Activated T-cell treated with anti-CD3 and anti-CD28 coated beads for 24 hours (primary cell): ENCODE results near the gene PGAM1.
"Not testable (repeated sequence)": the region's sequence is repeated elsewhere in the genome, so short reads cannot be mapped to it uniquely, and the experiment has no call there.

Experiments
- DNase-seq: peaks from one replicate; pipeline ENCODE4 v3.0.0-alpha.2; 2020; ENCODE audit warnings: low read depth

Gene PGAM1

DNA sequence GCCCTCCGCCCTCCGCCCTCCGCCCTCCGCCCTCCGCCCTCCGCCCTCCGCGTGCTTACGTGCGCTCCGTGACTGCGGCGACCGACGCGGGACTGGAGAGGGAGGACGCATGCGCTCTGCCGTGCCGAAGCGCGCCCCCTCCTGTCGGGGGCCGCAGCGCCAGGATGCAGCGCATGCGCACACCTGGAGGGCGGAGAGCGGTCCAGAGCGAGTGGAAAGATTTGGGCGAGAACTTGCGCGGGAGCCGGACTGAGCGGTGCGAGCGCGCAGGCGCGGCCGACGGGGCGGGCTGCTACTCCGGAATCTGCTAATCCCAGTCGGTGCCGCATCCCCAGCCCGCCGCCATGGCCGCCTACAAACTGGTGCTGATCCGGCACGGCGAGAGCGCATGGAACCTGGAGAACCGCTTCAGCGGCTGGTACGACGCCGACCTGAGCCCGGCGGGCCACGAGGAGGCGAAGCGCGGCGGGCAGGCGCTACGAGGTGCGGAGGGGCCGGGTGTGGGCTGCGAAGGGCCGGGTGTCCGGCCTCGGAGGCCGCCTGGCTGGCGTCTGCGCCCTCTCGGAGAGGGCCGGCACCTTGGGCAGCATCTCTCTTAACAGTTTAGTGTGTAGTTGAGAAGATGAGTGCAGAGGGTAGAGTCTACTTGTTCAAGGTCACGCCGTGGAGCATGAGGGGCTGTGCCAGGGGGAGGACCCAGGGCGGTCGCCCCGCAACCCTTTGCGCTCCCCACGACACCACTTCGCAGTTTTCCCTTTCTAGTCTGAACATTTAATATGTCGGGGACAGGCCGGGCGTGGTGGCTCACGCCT is at the start of gene PGAM1:
Gene PGAM1 (plus strand): TSS at position 228 of the 812 bp plus-strand sequence. CDS start 117 bp downstream, at position 345.
- DNase-seq = peak; percentile 95

DNA sequence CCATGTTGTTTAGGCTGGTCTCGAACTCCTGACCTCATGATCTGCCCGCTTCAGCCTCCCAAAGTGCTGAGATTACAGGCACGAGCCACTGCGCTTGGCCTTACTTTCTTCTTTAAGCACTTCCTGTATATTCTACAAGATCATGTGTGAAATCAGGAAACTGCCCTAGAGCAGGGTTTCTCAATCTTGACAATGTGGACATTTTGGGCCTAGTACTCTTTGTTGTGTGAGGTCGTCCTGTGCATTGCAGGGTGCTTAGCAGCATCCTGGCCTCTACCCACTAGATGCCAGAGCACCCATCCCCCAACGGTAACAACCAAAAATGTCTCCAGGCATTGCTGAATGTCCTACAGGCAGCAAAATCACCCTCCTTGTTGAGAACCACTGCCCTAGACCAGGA is 49.6 kb upstream of the PGAM1 start:
- DNase-seq = no peak

DNA sequence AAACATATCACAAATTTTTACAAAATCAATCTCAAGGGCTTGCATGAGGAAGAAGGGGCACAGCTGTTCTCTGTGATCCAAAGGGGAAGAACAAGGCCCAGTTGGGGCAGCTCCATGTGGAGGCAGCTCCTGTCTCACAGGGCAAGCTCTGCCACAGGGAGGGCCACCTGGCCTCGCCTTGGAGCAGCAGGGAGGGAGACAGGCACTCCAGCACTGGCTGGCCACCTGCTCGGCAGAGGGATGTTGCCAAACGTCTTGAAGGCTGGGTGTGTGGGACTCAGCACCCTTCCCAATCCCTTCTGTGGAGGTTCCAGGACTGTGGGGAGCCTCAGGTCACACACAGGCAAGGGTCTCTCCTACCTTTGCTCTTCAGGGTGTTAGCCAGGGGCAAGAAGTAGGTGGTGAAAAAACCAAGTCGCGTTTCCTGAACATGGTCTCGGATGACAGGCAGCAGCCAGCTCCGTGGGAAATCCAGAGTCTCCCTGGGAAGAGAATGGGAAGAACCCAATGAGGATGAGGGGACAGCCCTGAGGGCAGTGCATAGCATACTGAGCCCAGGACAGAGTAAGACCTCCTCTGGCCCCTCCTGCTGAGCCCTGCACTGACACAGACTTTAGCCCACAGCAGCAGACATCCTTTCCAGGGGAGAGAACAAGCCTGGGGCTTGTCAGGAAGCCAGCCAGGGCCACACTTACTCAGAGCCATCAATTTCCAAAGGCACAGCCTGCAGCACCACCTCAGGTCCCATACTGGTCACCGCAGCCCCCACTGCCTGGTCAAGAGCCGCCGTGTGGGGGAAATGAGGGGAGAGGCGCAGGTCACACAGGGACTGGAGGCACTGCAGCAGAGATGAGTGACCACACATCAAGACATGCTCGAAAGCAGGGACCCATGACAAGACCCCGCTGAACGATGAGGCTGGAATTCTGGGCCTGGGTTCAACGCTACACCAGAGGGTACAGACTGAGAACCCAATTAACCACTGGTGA is 46.8 kb upstream of the PGAM1 start:
- DNase-seq = no peak

DNA sequence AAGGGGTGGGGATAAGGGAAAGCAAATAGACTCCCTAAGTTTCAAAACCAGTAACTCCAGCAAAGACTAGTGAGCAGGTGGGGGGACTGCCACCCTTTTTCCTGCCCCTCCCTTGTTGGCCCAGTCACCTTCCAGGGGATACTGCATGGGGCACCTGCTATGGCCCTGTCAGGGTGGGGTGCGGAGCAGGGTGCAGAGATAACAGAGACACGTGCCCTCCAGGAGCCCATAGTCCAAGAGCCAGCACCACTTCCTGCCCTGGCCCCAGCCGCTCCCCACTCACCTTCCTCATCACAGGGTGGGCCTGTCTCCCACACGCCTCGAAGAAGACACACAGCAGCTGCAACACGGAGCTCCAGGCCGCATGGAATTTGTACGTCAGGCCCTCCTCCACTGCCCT is 45.5 kb upstream of the PGAM1 start:
- no peak for DNase-seq

DNA sequence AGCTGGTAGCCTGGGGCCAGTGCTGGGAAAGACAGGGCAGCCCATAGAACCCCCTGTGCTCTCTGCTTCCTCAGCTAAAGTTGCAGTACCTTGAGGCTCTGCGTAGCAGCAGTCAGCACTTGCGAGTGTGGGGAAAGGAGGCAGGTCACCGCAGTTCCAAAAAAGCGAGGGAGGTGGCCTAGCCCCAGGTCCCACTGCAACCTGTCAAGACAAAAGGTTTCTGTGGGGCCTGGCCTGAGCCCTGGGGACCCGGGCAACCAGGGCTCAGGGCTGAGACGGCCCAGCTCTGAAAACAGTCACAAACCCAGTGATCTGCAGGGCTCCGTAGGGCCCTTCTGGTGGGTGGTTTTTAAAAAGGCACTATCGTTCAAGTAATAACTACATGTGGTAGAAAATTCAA is 44.4 kb upstream of the PGAM1 start:
- DNase-seq = no peak

DNA sequence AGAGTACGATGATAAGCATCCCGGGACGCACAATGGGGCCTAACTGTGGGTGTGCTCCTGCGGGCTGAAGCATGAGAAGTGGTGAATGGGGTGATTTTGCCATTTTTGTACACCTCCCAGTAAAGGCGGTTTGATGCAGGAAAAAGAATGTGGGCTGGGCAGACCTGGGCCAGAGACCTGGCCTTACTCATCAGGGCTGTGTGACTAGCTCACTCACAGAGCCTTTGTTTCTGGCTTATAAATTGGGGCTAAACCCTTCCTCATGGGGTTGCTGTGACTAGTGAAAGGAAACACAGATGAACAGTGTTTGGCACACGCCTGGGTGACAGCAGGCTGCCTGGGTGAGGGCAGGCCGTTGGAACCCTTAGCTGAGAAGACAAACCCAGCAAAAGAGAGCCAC is 42.8 kb upstream of the PGAM1 start:
- DNase-seq = no peak

DNA sequence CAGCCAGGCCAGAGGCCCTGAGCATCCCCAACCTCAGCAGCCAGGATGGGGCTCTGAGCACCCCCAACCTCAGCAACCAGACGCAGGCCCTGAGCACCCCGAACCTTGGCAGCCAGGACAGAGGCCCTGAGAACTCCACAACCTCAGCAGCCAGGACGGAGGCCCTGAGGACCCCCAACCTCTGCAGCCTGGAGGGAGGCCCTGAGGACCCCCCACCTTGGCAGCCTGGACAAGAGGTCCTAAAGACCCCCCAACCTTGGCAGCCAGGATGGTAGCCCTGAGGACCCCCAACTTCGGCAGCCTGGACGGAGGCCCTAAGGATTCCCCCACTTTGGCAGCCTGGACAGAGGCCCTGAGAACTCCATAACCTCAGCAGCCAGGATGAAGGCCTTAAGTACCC is 41.8 kb upstream of the PGAM1 start:
- DNase-seq = no peak

DNA sequence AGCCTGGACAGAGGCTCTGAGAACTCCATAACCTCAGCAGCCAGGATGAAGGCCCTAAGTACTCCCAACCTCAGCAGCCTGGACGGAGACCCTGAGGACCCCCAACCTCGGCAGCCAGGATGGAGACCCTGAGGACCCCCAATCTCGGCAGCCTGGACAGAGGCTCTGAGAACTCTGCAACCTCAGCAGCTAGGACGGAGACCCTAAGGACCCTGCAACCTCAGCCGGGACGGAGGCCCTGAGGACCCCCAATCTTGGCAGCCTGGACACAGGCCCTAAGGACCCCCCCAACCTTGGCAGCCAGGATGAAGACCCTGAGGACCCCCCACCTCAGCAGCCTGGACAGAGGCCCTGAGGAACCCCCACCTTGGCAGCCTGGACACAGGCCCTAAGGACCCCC is 41.4 kb upstream of the PGAM1 start:
- no peak for DNase-seq

DNA sequence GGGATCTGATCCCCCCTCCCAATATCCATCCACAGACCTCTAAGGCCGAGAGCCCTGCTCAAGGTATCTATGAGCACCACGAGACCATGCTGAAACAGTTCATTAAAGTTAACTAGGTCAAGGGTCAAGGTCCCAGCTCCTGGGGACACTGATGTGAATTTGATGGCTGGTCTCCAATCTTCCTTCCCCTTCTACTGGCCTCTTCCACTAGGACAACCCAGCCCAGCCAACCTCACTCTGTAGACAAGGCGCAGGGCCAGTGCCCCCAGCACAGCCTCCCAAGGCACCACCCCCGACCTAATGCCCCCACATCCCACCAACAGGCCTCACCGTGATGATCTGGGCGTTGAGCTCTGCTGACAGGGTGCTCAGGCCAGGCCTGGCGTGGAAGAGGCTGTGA is 40.4 kb upstream of the PGAM1 start:
- DNase-seq = no peak

DNA sequence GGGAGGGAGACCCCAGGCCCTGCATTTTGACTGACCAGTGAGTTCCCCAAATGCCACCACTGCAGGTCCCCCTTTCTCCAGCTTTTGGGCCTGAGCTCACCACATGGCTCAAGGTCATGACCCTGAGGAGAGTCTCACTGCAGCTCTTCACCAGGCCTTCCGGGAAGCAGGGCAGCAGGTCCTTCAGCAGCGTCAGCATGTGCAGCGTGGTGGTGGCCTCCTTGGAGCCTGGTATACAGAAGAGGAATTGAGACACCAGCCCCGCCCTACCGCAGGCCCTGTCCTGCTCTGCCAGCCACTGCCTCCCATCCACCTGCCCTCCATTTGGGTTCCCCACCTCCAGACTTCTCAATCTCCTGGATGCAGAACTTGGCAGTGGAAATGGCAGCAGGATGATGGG is 37.8 kb upstream of the PGAM1 start:
- no peak for DNase-seq

DNA sequence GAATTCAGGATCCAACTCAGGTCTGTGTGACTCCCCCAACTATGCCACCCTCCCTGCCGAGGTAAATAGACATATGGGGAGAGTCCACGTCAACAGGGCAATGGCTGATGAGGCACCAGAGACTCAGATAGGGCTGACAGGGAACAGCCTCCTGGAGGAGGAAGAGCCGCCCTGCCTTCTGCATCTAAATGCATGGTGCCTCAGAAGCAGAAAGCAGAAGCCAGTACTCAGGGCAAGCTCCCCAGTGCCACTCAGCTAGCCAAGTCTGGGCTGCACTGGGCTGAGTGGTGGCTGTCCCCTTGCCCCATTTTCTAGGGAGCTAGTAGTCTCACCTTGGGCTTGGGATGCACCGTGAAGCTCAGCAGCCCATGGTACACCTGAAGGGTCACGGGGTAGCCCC is 35.9 kb upstream of the PGAM1 start:
- DNase-seq = no peak

DNA sequence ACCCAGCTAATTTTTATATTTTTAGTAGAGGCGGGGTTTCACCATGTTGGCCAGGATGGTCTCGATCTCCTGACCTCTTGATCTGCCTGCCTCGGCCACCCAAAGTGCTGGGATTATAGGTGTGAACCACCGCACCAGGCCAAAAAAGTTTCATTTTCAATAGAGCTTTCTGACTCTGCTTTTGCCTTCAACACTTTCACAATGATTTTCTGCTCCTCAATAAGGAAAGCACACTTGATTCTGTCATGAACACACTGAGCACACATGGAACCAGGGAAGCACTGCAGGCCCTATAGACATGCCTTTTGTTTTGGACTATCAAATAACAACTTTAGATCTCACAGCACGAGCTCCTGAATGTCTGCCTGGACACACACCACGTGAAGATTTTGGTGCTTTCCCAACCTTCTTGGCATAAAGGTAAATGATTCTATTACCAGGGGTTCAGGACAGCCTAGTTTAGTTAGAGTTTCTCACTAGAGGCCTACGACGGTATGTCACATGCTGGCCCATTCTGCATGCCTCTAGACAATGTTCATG is 32.9 kb upstream of the PGAM1 start:
- DNase-seq = no peak

DNA sequence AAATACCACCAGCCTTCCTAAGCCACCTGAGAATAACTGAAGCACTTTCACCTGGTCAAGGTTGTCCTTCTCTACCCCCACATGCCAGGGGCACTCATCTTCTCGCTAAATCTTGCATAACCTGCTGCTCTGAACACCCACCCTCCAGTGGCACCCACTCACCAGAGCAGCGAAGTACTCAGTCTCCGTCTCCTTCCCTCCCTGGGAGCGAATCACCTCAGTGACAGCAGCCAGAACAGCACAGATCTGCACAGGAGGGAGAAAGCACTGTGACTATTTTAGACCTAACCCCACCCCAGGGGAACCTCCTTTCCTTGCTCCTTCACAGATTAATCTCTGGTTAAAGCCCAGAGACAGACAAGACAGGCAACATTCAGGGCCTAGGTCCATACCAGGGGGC is 29.9 kb upstream of the PGAM1 start:
- DNase-seq = no peak

DNA sequence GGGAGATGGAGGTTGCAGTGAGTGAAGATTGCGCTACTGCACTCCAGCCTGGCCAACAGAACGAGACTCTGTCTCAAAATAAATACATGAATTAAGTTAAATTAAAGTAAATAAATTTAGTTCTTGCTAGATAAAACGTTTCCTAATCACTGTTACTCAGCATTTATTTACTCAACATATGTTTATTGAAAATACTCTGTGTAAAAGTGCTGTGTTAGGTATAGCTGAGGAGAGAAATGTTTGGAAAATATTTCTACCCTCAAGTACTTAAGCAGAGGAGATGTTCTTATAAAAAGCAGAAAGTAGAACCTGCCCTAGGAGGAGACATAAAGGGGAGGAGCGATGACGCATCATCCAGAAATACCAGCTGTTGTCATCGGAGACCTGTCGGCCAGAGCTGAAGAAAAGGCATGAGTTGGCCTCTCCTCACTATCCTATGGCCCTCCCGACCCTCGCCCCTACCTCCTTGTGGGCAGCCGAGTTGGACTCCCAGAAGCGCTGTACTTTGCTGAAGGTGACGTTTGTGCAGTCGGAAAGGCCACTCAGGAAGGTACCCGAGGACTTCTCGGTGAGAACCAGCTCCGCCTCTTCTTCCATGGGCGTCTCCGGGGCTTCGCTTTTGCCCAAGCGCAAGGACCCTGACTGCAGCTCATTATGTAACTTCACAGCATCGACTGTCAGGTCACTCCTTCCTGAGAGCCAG is 26.0 kb upstream of the PGAM1 start:
- DNase-seq = no peak

DNA sequence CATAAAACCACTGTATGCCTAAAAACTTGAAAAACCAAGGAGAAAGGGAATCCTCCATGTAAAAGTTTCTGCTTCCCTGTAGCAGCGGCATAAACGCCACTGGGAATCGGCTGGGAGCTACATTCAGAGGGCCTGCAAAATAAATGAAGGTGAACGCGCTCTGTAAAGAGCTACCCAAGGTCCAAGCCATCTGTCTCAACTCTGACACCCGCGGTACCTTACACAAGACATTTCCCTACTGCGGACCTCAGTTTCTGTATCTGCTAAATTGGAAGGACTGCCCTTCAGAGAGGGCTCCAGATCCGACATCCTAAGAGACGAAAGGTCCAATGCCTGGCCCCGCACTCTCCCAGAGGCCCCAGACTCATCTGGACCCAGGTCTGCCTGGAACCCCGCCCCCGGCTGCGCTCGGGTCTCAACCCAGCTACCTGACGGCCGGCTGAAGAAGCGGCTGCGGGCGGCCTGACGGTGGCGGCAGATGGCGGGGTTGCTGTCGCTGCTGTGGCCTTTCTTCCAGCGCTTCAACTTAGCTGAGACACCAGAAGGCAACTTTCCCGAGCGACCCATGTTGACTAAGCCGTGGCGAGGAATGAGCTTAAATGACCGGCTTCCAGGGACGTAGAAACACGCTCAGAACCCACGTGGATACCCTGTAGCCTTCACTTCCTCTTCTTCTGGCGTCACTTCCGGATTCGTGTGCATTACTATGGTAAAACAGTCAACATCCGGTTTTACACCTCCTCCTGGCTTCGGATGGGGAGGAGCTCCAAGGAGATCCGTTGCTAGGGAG is 25.1 kb upstream of the PGAM1 start, which contains the start of gene RRP12:
Gene RRP12 (minus strand): TSS at position 676 of the 790 bp plus-strand sequence. CDS start 109 bp downstream, at position 567.
- peak; percentile 82 for DNase-seq

DNA sequence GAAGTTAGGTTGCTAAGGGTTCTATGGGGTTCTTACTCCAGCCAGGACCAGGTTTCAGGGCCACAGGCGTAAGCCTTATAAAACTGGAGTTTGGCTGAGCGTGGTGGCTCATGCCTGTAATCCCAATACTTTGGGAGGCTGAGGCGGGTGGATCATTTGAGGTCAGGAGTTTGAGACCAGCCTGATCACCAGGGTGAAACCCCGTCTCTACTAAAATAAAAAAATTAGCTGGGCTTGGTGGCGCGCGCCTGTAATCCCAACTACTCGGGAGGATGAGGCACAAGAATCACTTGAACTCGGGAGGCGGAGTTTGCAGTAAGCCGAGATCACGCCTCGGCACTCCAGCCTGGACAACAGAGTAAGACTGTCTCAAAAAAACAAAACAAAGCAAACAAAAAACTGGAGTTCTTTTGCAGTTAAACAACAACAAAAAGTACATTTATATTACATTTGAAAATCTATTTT is 24.5 kb upstream of the PGAM1 start:
- DNase-seq = no peak

DNA sequence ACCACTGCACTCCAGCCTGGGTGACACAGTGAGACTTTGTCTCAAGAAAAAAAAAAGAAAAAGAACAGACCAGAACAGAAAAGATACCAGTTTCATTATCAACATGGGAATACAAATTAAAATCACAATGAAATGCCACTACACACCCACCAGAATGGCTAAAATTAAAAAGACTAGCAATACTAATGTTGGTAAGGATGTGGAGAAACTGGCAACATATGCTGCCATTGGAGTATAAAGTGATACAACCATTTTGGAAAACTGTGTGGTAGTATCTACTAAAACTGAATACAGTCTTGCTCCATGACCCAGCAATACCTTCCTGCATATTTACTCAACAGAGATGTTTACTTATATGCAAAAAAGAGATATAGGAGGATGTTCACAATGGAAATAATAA is 21.9 kb upstream of the PGAM1 start:
- no peak for DNase-seq

DNA sequence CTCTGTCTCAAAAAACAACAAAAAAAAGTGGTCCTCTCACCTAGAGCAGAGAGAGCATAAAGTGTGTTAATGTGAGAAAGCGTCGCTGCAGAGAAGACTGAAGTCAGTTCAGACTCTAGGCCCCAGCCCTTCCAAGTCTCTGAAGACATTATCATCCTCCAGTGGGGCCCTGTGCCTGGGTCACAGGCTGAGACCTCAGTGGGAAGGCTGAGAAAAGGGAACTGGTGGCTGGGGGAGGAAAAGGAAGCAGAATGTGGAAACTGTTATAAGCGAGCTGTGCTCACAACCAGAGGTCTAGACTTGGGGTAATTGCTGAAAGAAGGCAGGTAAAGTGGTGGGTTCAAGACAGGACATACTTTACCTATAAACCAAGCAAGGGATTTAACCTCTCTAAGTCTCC is 19.9 kb upstream of the PGAM1 start:
- no peak for DNase-seq

DNA sequence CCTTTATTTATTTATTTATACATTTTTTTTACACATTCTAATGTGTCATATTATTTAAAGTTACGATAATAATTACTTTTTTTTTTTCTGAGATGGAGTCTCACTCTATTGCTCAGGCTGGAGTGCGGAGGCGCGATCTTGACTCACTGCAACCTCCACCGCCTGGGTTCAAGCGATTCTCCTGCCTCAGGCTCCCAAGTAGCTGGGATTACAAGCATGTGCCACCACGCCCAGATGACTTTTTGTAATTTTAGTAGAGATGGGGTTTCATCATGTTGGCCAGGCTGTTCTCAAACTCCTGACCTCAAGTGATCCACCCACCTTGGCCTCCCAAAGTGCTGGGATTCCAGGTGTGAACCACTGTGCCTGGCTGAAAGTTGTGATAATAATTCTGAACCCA is 19.5 kb upstream of the PGAM1 start:
- DNase-seq = not testable (repeated sequence)

DNA sequence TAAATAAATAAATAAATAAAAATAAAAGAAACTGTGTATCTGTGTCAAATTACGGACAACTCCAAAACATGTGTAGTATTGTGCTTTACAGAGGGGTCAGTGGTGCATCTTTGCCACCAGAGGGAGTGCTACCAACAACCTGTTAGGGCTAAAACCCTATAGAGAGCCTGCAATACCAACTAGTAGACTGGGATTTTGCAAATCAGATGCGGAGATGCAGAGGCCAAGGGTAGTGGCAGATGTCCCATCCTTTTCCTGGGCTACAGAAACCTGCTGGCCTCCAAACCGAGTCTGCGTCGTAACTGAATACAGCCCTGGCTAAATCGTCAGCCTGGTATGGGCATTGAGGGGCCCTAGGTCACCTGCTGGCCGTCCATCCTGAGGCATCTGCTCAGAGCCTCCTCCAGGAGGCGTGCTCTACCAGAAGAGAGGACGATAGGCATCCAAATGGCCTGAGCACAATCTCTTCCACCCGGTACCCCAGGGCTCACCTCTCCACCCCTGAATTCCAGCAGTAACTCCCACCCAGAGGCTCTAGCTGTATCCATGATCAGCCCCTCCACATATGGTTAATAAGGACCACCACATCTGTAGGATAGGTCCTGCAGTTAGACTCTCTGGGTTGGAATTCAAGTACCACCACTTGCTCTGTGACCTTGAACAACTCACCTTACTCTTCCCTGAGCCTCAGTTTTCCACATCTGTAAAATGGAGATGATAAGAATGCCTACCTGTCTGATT is 18.6 kb upstream of the PGAM1 start:
- DNase-seq = no peak

DNA sequence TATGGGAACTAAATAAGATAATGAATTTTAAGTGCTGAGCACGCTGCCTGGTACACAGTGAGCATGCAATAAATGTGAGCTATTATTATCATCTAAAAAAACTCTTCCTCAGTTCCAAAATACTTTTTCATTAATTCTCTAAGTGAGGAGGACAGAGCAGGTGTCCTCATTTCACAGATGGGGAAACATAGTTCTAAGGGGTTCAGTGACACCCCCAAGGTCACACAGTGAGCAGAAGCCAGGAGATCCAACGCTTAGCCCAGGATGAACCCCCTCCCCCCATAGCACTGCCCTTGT is 18.1 kb upstream of the PGAM1 start:
- no peak for DNase-seq
